Pancreas (tissue), 10 donors: ENCODE results near the gene ZMYND8. TPM values are rescaled to one million over a fixed set of nuclear protein-coding genes. Genes with fewer than 3 reads are reported as not detected.
"Not testable (repeated sequence)": the region's sequence is repeated elsewhere in the genome, so short reads cannot be mapped to it uniquely, and the experiment has no call there.

Experiments used
- ATAC-seq, 4 donors: fragments of 200-7000 bp; cut with Tn5 transposase; one replicate each; pipeline versions ENCODE4 v1.8.0 to v1.9.1; 2020; ENCODE audit warnings: mild to moderate bottlenecking in 4 of 4, moderate library complexity in 4 of 4
- DNase-seq, 6 donors: peaks; one replicate each; pipeline ENCODE4 v3.0.0-alpha.2; 2020
- FAIRE-seq: peaks from 2 replicates; lab custom pipeline; 2012; peaks lifted over from hg19 to GRCh38; lab: Jason Lieb, UNC
- H3K27ac ChIP-seq, 4 donors: fragments of 200-600 bp; sonication (generic); 1 replicate in 3 of 4; 2 replicates in 1 of 4; pipeline versions ENCODE4 v1.5.0 to v1.8.0; 2020
- H3K27me3 ChIP-seq, 4 donors: fragments of 200-600 bp; one replicate each; pipeline ENCODE4 v1.8.0; 2021
- H3K36me3 ChIP-seq, 3 donors: fragments of 200-600 bp; sonication (generic) in 1 of 3; one replicate each; pipeline versions ENCODE4 v1.5.0 to v1.8.0; 2020 to 2021
- H3K4me1 ChIP-seq, 3 donors: fragments of 200-600 bp; one replicate each; pipeline ENCODE4 v1.8.0; 2021
- H3K4me3 ChIP-seq, 4 donors: fragments of 200-600 bp; sonication (generic) in 2 of 4; one replicate each; pipeline versions ENCODE4 v1.5.0 to v1.8.0; 2020 to 2021
- H3K9me3 ChIP-seq, 4 donors: fragments of 200-600 bp; one replicate each; pipeline ENCODE4 v1.8.0; 2021
- CTCF ChIP-seq, 4 donors: fragments of 200-600 bp; sonication (generic) in 3 of 4; IDR thresholded peaks; one replicate each; pipeline versions ENCODE4 v1.5.0 to v1.8.0; 2021; ENCODE audit warnings: antibody characterized with exemption in 4 of 4
- WGBS, 2 donors: extraction: QIAGEN DNeasy Blood & Tissue Kit; methylation state at CpG; one replicate each; pipeline ENCODE4 v1.1.7; 2013; 5-methylcytosine and 5-hydroxymethylcytosine counted together
- intact Hi-C, 3 donors: fragments of 100-400 bp; cut with DNase I; formaldehyde crosslinking; loops; one replicate each; pipeline versions ENCODE4 v1.11.1 to v1.14.2; 2022
- polyA plus RNA-seq, 2 donors: library from polyadenylated mRNA; stranded (reverse); fragments of 200-250 nt; gene quantifications; one replicate each; pipeline ENCODE4 v1.2.3, GENCODE V29; 2013
- total RNA-seq, 6 donors: library from RNA; stranded (reverse); fragmentation: NEBNext Ultra II Directional in 4 of 6; extraction: Animal tissue kit (Norgen Biotek cat#: 25700) in 4 of 6; gene quantifications; one replicate each; pipeline versions ENCODE4 v1.2.1 to v1.2.4, GENCODE V29; 2021 to 2023
- donor health status: healthy with polysubstance abuse.
- donor health status: DM: no; HTN: no; CAD: no; lungs with moderate emphysema.
- donor health status: DM: no; HTN: no; CAD: no.
- donor health status: control.
- donor health status: control.
- donor health status: Bipolar disorder and iron deficiency.
- donor health status: DM: yes; HTN: yes; CAD: no.
- donor health status: DM: no; HTN: no; CAD: no.
- donor health status: DM: no; HTN: no; CAD: no.
- donor health status: DM: yes; HTN: yes; CAD: no.

The ZMYND8 gene
- total and polyA plus RNA-seq, 8 donors, result 10.8 to 25.6 (median 17.2) TPM

- intact Hi-C loops, result no loop called here
- Histone ChIP-seq H3K4me1 (no peaks in the 10 kb centered on the region), H3K4me3 (no peak overlapping the region), H3K9me3 (no peaks in the 10 kb centered on the region), H3K27ac (no peak overlapping the region), H3K27me3 (no peaks in the 10 kb centered on the region), H3K36me3 (peaks cover 0 to 13% (median 0%) of the 10 kb centered on the region in 3 donors)
- WGBS, 2 donors, result 66 to 73% methylated on average over 5 of the region's 5 CpGs
- DNase-seq (no peak), ATAC-seq (peak in 2 of 4 donors; percentile 19 to 57), FAIRE-seq (no peak)
- TF ChIP-seq CTCF (IDR thresholded peaks at IDR 0.05), result no peak
These were observed 92.9 kb downstream of the ZMYND8 start for GRCh38 chr20:47263465-47264084.

- Histone ChIP-seq H3K4me3 (no peak overlapping the region), H3K4me1 (no peaks in the 10 kb centered on the region), H3K36me3 (peaks cover 0 to 13% (median 0%) of the 10 kb centered on the region in 3 donors), H3K27me3 (no peaks in the 10 kb centered on the region), H3K27ac (no peak overlapping the region), H3K9me3 (no peaks in the 10 kb centered on the region)
- FAIRE-seq (no peak), DNase-seq (no peak), ATAC-seq (no peak)
- intact Hi-C loops, result no loop called here
- no peak for TF ChIP-seq CTCF (IDR thresholded peaks at IDR 0.05)
- WGBS, 2 donors, result 81 to 90% methylated on average over 3 of the region's 3 CpGs
These were observed 93.4 kb downstream of the ZMYND8 start for GRCh38 chr20:47263080-47263464.

GRCh38 chr20:47262365-47263013, 94.0 kb downstream of the ZMYND8 start:
- ATAC-seq (peak in 1 of 4 donors; percentile 32), DNase-seq (no peak), FAIRE-seq (no peak)
- Histone ChIP-seq H3K4me1 (no peaks in the 10 kb centered on the region), H3K36me3 (peaks cover 0 to 13% (median 0%) of the 10 kb centered on the region in 3 donors), H3K27me3 (no peaks in the 10 kb centered on the region), H3K27ac (no peak overlapping the region), H3K9me3 (no peaks in the 10 kb centered on the region), H3K4me3 (no peak overlapping the region)
- 81 to 84% methylated on average over 15 of the region's 15 CpGs for WGBS, 2 donors
- no peak for TF ChIP-seq CTCF (IDR thresholded peaks at IDR 0.05)
- intact Hi-C loops, result no loop called here

GRCh38 chr20:47262008-47262364, 94.5 kb downstream of the ZMYND8 start:
- H3K4me3 ChIP-seq, result no peak overlapping the region
- FAIRE-seq, result no peak
- no peaks in the 10 kb centered on the region for H3K9me3 ChIP-seq
- ATAC-seq, result no peak
- H3K36me3 ChIP-seq, result peaks cover 0 to 13% (median 0%) of the 10 kb centered on the region in 3 donors
- H3K4me1 ChIP-seq, result no peaks in the 10 kb centered on the region
- intact Hi-C loops, result no loop called here
- no peak overlapping the region for H3K27ac ChIP-seq
- TF ChIP-seq CTCF (IDR thresholded peaks at IDR 0.05), result no peak
- 93 to 96% methylated on average over 8 of the region's 8 CpGs for WGBS, 2 donors
- peak in 1 of 6 donors; percentile 21 for DNase-seq
- no peaks in the 10 kb centered on the region for H3K27me3 ChIP-seq

GRCh38 chr20:47261161-47261774, 95.2 kb downstream of the ZMYND8 start:
- not testable (repeated sequence) for ATAC-seq, FAIRE-seq

GRCh38 chr20:47260540-47261126, 95.9 kb downstream of the ZMYND8 start:
- FAIRE-seq, intact Hi-C loops, ATAC-seq, H3K9me3 ChIP-seq, H3K27me3 ChIP-seq, H3K4me1 ChIP-seq, H3K4me3 ChIP-seq, H3K27ac ChIP-seq, DNase-seq: not testable (repeated sequence)
- 93 to 96% methylated on average over 8 of the region's 8 CpGs for WGBS, 2 donors
- H3K36me3 ChIP-seq, result peaks cover 0 to 13% (median 0%) of the 10 kb centered on the region in 3 donors

More at GRCh38 chr20:47261161-47261774, 95.2 kb downstream of the ZMYND8 start:
- H3K27ac ChIP-seq, H3K4me1 ChIP-seq, H3K9me3 ChIP-seq, H3K27me3 ChIP-seq, DNase-seq, intact Hi-C loops, H3K4me3 ChIP-seq: not testable (repeated sequence)
- WGBS, 2 donors, result 97% methylated on average over 2 of the region's 2 CpGs
- peaks cover 0 to 13% (median 0%) of the 10 kb centered on the region in 3 donors for H3K36me3 ChIP-seq
